HepG2 (cell line): ENCODE measurements around the gene FGF19. TPM values are rescaled to one million over a fixed set of nuclear protein-coding genes. Genes with fewer than 3 reads are reported as not detected.

Experiments used
- DDIT3 ChIP-seq: sonication (generic); formaldehyde crosslinking; IDR thresholded peaks from 2 replicates; pipeline ENCODE4 v1.4.0; 2020; ENCODE audit warnings: mild to moderate bottlenecking, missing genetic modification reagents
- HOXA9 ChIP-seq: sonication (generic); formaldehyde crosslinking; IDR thresholded peaks from 2 replicates; pipeline ENCODE4 v1.8.1; 2022; ENCODE audit warnings: missing genetic modification reagents, mild to moderate bottlenecking, moderate library complexity, borderline replicate concordance
- PHF5A ChIP-seq: IDR thresholded peaks from one replicate; pipeline ENCODE4 v1.6.1; 2018; ENCODE audit warnings: low read depth, missing genetic modification reagents; ENCODE audit not compliant: unreplicated experiment
- POLR2A ChIP-seq, 2 experiments: IDR thresholded peaks; 2 replicates each; pipeline ENCODE4 v1.6.1; 2011; ENCODE audit warnings: low read depth in 2 of 2, low read length in 2 of 2, mild to moderate bottlenecking in 1 of 2, moderate library complexity in 1 of 2; ENCODE audit not compliant: insufficient read depth in 1 of 2
- PRPF4 ChIP-seq: fragments of 200-400 bp; formaldehyde crosslinking; IDR thresholded peaks from 2 replicates; pipeline ENCODE4 v1.6.1; 2016; ENCODE audit warnings: low read length, low read depth; ENCODE audit not compliant: poor library complexity, severe bottlenecking
- TBL1XR1 ChIP-seq: fragments of 150-350 bp; IDR thresholded peaks from 2 replicates; pipeline ENCODE4 v1.6.1; 2014; ENCODE audit warnings: borderline replicate concordance, low read length; ENCODE audit not compliant: partially characterized antibody
- TBX2 ChIP-seq: sonication (generic); formaldehyde crosslinking; IDR thresholded peaks from 2 replicates; pipeline ENCODE4 v1.5.0; 2020; ENCODE audit warnings: missing genetic modification reagents, mild to moderate bottlenecking, borderline replicate concordance
- TGIF2 ChIP-seq: IDR thresholded peaks from 2 replicates; pipeline ENCODE4 v1.6.1; 2016; ENCODE audit warnings: control low read depth, missing compliant biosample characterization
- ZFP36L1 ChIP-seq: sonication (generic); formaldehyde crosslinking; IDR thresholded peaks from 2 replicates; pipeline ENCODE4 v1.8.0; 2022; ENCODE audit warnings: mild to moderate bottlenecking, missing genetic modification reagents, moderate library complexity
- ZNF274 ChIP-seq: sonication (generic); formaldehyde crosslinking; IDR thresholded peaks from 2 replicates; pipeline ENCODE4 v1.5.1; 2020; ENCODE audit warnings: mild to moderate bottlenecking, missing genetic modification reagents
- ZNF407 ChIP-seq: sonication (generic); formaldehyde crosslinking; IDR thresholded peaks from one replicate; pipeline ENCODE4 v1.5.1; 2020; ENCODE audit warnings: mild to moderate bottlenecking, missing genetic modification reagents; ENCODE audit errors: not compliant biosample characterization
- ZNF512B ChIP-seq: sonication (generic); formaldehyde crosslinking; IDR thresholded peaks from 2 replicates; pipeline ENCODE4 v1.5.1; 2020; ENCODE audit warnings: missing genetic modification reagents, mild to moderate bottlenecking, borderline replicate concordance
- ZSCAN20 ChIP-seq: sonication (generic); formaldehyde crosslinking; IDR thresholded peaks from 2 replicates; pipeline ENCODE4 v1.4.0; 2020; ENCODE audit warnings: missing genetic modification reagents, mild to moderate bottlenecking, borderline replicate concordance
- polyA plus RNA-seq, 8 experiments: library from polyadenylated mRNA; depleted of rRNA in 3 of 8; stranded (reverse) in 7 of 8; unstranded in 1 of 8; fragments of >200 nt; fragmentation: Illumina TruSeq in 4 of 8; extraction: Trizol in 4 of 8; gene quantifications; 2 replicates each; pipeline versions ENCODE4 v1.2.1 to v1.2.3, GENCODE V29; 2011 to 2016; ENCODE audit warnings: low read depth in 4 of 8, missing spikeins in 1 of 8, mixed read lengths in 1 of 8; ENCODE audit not compliant: insufficient read depth in 1 of 8
- total RNA-seq, 5 experiments: library from RNA; depleted of rRNA; stranded (reverse); fragments of >200 nt; fragmentation: Illumina TruSeq; extraction: Trizol; gene quantifications; 2 replicates each; pipeline ENCODE4 v1.2.3, GENCODE V29; 2016; ENCODE audit warnings: low read depth in 1 of 5
- TF ChIP-seq, protein P1 (sequence below): IDR thresholded peaks from 2 replicates; pipeline ENCODE4 v1.6.1; 2018; ENCODE audit warnings: missing genetic modification reagents, mild to moderate bottlenecking, missing compliant biosample characterization
- TF ChIP-seq, protein P2 (sequence below): sonication (generic); formaldehyde crosslinking; IDR thresholded peaks from 2 replicates; pipeline ENCODE4 v1.9.0; 2021; ENCODE audit warnings: missing genetic modification reagents, mild to moderate bottlenecking, borderline replicate concordance

FGF19 gene
- total and polyA plus RNA-seq, 2 of the 13 experiments (the other 11 are each of a cell fraction or from before 2014, with no cell fraction given), result 0.07 TPM; not detected in 1

- TF ChIP-seq TBX2 (CRISPR knock-in tag), result peak; percentile 94
- TF ChIP-seq TGIF2 (CRISPR knock-in tag), result peak; percentile 74
- TF ChIP-seq, protein P1, sequence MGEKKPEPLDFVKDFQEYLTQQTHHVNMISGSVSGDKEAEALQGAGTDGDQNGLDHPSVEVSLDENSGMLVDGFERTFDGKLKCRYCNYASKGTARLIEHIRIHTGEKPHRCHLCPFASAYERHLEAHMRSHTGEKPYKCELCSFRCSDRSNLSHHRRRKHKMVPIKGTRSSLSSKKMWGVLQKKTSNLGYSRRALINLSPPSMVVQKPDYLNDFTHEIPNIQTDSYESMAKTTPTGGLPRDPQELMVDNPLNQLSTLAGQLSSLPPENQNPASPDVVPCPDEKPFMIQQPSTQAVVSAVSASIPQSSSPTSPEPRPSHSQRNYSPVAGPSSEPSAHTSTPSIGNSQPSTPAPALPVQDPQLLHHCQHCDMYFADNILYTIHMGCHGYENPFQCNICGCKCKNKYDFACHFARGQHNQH, result peak; percentile 94
- TF ChIP-seq TBL1XR1, result no peak
- TF ChIP-seq PRPF4, result no peak
- peak; percentile 22; the same call in 1 of the 2 replicates for TF ChIP-seq ZNF274
- TF ChIP-seq ZNF512B (CRISPR knock-in tag), result no peak
- no peak for TF ChIP-seq PHF5A
- peak; percentile 42 to 49; a peak in 2 of 4 replicates for TF ChIP-seq POLR2A (IDR thresholded peaks at IDR 0.05; ENCODE audit: insufficient read depth in 1 of 2, low read depth in 2 of 2, low read length in 2 of 2)
- TF ChIP-seq ZFP36L1 (CRISPR knock-in tag), result no peak
- TF ChIP-seq HOXA9, result no peak
- TF ChIP-seq, protein P2, sequence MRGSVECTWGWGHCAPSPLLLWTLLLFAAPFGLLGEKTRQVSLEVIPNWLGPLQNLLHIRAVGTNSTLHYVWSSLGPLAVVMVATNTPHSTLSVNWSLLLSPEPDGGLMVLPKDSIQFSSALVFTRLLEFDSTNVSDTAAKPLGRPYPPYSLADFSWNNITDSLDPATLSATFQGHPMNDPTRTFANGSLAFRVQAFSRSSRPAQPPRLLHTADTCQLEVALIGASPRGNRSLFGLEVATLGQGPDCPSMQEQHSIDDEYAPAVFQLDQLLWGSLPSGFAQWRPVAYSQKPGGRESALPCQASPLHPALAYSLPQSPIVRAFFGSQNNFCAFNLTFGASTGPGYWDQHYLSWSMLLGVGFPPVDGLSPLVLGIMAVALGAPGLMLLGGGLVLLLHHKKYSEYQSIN (CRISPR knock-in tag), result no peak
- TF ChIP-seq ZSCAN20, result no peak
- no peak for TF ChIP-seq ZNF407 (CRISPR knock-in tag)
- no peak for TF ChIP-seq DDIT3 (CRISPR knock-in tag)
These were observed 45.8 kb downstream of the FGF19 start (continued) for GRCh38 chr11:69657911-69658625.
